HG03097 (cell line): ENCODE results near the gene ADAMTS17.

Experiments
- ATAC-seq: cut with Tn5 transposase; IDR thresholded peaks from one replicate; pipeline ENCODE4 v1.9.1; 2021; ENCODE audit not compliant: unreplicated experiment, low FRiP score

Gene ADAMTS17

DNA sequence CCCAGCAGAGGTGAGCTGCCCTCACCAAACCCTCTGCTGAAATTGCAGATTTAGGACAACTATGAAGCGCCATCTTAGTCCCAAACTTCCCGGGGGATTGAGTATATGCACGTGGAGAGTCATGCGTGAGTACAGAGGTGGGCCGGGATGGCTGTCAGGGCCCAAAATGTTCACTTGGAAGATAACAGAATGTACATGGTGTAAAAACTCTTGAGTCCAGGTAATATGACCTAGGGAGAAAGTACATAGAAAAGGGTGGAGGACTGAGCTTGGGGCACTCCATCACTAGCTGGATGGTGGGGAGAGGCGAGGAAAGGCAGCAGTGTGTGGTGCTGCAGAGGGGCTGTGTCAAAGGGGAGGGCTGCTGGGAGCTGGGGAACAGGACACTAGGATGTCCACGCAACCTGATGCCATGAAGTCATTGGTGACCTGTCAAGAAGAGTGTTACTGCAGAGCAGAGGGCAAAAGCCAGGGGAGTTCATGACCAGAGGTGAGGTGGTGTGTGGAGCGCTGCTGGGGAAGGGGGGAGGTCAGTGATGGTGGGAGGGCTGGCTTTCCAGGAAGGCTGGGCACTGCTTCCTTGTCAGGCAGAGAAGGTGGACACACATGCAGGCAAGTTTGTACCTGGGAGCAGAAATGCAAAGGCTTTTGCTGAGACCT lies 372.4 kb downstream of the ADAMTS17 start:
- ATAC-seq, result no peak

GRCh38 chr15:99967841-99968371 lies 373.9 kb downstream of the ADAMTS17 start:
- ATAC-seq, result no peak

DNA sequence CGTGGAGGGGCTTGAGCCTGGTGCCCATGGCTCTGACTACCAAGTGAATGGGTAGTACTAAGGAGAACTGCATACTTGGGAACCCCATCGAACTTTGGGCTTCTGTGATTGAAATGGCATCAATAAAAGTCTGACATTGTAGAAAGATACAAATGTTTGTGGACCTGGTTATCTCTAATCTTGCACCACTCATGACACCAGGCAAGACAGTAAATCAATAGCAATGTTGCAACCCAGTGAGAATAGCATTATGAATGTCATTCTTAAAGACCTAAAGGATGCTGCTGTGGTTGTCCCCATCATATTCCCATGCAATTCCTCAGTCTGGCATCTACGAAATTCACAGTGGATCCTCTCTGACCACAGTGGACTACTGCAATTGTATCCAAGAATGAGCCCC lies 375.0 kb downstream of the ADAMTS17 start:
- ATAC-seq, result no peak

GRCh38 chr15:99965376-99965775 lies 376.4 kb downstream of the ADAMTS17 start:
- no peak for ATAC-seq

GRCh38 chr15:99963976-99964375 lies 377.8 kb downstream of the ADAMTS17 start:
- no peak for ATAC-seq

GRCh38 chr15:99963096-99963825 lies 378.5 kb downstream of the ADAMTS17 start:
- ATAC-seq, result no peak

GRCh38 chr15:99962006-99962561 lies 379.7 kb downstream of the ADAMTS17 start:
- no peak for ATAC-seq

GRCh38 chr15:99961011-99961441 lies 380.7 kb downstream of the ADAMTS17 start:
- no peak for ATAC-seq

- ATAC-seq, result no peak
Measured at GRCh38 chr15:99959326-99959725, 382.4 kb downstream of the ADAMTS17 start.

- no peak for ATAC-seq
Measured at GRCh38 chr15:99958426-99959097, 383.2 kb downstream of the ADAMTS17 start.

GRCh38 chr15:99957642-99958013 lies 384.1 kb downstream of the ADAMTS17 start:
- no peak for ATAC-seq

- ATAC-seq, result no peak
Measured at GRCh38 chr15:99956820-99957641, 384.7 kb downstream of the ADAMTS17 start.

GRCh38 chr15:99956022-99956775 lies 385.6 kb downstream of the ADAMTS17 start:
- no peak for ATAC-seq

GRCh38 chr15:99955532-99955931 lies 386.2 kb downstream of the ADAMTS17 start:
- no peak for ATAC-seq

- no peak for ATAC-seq
Measured at GRCh38 chr15:99955181-99955525, 386.6 kb downstream of the ADAMTS17 start.

DNA sequence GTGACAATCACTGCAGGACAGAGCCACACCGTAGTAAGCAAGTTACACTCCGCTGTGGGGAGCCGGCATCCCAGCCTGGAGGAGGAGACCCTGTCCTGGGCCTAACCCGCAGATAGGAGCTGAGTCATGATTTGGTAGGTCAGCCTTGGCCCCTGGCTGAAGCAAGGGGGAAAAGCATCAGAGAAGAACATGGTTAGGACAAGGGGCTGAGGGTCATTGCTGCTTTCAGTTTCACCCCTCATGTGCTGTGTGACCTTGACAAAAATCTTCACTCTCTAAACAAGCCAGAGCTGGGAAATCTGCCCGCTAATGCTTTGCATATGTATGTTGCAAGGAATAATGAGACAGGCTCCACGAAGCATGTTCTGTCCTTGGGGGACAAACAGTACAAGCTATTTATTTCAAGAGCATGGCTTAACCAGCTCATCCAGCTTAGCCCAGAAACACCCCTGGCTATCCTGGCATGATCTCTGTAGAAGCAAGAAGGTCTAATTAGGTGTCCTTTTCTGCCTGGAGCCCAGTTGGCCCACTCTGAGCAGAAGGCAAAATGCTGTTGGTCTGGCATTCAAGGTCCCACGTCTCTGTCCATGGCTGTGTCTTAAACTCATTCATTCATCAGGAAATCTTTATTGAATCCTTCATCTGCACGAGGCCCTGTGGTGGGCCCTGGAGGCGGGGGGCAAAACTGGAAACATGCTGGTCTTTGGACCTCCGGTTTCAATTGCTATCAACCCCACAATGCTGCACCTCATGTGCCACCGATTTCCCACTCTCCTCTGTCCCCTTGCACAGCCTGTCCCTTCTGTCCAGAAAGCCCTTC lies 387.2 kb downstream of the ADAMTS17 start:
- ATAC-seq, result no peak

- no peak for ATAC-seq
Measured at GRCh38 chr15:99953886-99954285, 387.9 kb downstream of the ADAMTS17 start.

DNA sequence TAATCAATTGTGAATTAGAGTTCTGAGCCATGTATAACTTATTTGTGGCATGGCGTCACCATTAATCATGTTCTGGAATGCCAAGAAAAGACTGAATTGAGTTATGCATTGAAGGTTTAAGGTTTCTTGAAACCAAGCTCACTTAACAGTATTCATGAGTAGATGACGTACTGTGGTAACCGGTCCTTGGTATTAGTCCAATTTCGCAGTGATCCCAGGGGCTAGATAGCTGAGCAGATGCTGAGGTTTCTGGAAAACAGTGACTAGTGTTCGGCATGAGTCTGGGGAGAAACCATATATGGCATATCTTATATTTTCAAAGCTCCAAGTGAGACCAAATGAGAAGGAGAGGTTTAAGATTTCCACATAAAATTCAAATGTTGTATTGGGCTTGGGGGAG lies 390.3 kb downstream of the ADAMTS17 start:
- no peak for ATAC-seq

DNA sequence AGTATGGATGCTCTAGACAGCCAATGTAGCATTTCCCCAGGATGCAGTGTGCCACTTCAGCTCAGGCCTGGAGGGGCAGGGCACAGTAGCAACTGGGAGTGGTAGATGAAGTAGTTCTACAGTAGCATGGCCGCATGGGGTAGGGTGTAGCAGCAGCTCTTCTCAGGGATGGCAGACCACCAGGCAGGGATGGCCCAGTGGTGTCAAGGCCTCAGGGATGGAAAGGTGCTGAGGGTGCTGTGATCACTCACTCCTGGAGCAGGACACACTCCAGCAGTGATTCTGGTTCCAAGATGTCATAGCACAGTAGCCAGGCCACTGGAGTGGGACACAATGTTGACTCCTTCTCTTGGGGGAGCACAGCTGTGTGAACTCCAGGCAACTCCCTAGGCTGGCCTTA lies 397.6 kb downstream of the ADAMTS17 start:
- ATAC-seq, result no peak
